A549 (cell line): ENCODE data around the gene CACUL1.

Experiments
- CEBPB ChIP-seq, 2 experiments: fragments of >200 bp in 1 of 2; sonication (Bioruptor Twin) in 1 of 2; formaldehyde crosslinking in 1 of 2; IDR thresholded peaks; 2 replicates each; pipeline ENCODE4 v1.6.1; 2012 to 2016
- CTCF ChIP-seq: fragments of >200 bp; sonication (Bioruptor Twin); formaldehyde crosslinking; IDR thresholded peaks from 3 replicates; pipeline ENCODE4 v1.5.1; 2016
- E2F6 ChIP-seq: IDR thresholded peaks from 2 replicates; pipeline ENCODE4 v1.6.1; 2012; ENCODE audit warnings: low read depth, borderline replicate concordance
- KDM1A ChIP-seq: fragments of 200-600 bp; sonication (generic); IDR thresholded peaks from 2 replicates; pipeline ENCODE4 v1.6.1; 2016; ENCODE audit warnings: low read depth, mild to moderate bottlenecking
- MYC ChIP-seq: IDR thresholded peaks from 2 replicates; pipeline ENCODE4 v1.6.1; 2012; ENCODE audit warnings: mild to moderate bottlenecking, inconsistent platforms, low read length, improper control_type of control experiment, borderline replicate concordance
- PBX3 ChIP-seq: IDR thresholded peaks from 2 replicates; pipeline ENCODE4 v1.6.1; 2012
- PHF8 ChIP-seq: fragments of 200-600 bp; sonication (generic); IDR thresholded peaks from 2 replicates; pipeline ENCODE4 v1.6.1; 2016; ENCODE audit warnings: low read depth, mild to moderate bottlenecking, antibody characterized with exemption, moderate library complexity, borderline replicate concordance
- REST ChIP-seq: fragments of 200-600 bp; sonication (generic); IDR thresholded peaks from 2 replicates; pipeline ENCODE4 v1.6.1; 2016; ENCODE audit warnings: antibody characterized with exemption, mild to moderate bottlenecking, moderate library complexity
- USF2 ChIP-seq: fragments of 450-650 bp; IDR thresholded peaks from 2 replicates; pipeline ENCODE4 v1.6.1; 2014; ENCODE audit warnings: antibody characterized with exemption

- no peak for TF ChIP-seq REST
- TF ChIP-seq PHF8: no peak
- TF ChIP-seq PBX3: no peak
- no peak for TF ChIP-seq CTCF
- no peak for TF ChIP-seq E2F6
- no peak for TF ChIP-seq MYC
- TF ChIP-seq CEBPB (IDR thresholded peaks at IDR 0.05): no peak
- no peak for TF ChIP-seq USF2
- TF ChIP-seq KDM1A: no peak
These were observed 81.7 kb downstream of the CACUL1 start for GRCh38 chr10:118672766-118673715.
